Glomerular visceral epithelial cell (primary cell): Measurements from ENCODE around the gene YES1.
"Not testable (repeated sequence)": the region's sequence is repeated elsewhere in the genome, so short reads cannot be mapped to it uniquely, and the experiment has no call there.

ENCODE experiments used
- DNase-seq: peaks from one replicate; pipeline ENCODE4 v3.0.0-alpha.2; 2016; ENCODE audit errors: extremely low spot score

YES1 gene

DNA sequence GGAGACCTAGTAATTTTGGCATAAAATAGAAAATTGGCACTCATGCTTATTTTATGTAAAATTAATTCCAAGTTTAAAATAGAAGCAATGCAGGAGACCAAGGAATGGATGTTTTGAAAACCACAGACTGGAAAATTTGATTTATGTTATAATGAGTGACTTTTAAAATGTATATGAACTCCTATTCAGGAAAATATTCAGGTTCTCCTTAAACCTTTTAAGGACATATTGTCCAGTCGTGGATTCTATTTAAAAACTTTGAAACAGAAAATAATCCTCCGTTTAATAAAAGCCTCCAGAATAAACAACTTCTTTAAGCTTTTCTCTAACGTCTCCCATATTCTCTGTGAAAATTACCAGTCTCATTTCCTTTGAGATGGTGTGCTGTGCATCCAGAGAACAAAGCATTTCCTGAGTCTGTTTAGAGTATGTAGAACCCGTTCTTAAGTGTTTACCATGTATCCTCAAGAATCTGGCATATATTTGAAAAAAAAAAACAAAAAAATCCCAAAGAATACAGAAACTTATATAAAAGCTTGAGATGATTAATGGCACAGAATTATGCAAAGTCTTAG is 8.6 kb upstream of the YES1 start:
- no peak for DNase-seq

DNA sequence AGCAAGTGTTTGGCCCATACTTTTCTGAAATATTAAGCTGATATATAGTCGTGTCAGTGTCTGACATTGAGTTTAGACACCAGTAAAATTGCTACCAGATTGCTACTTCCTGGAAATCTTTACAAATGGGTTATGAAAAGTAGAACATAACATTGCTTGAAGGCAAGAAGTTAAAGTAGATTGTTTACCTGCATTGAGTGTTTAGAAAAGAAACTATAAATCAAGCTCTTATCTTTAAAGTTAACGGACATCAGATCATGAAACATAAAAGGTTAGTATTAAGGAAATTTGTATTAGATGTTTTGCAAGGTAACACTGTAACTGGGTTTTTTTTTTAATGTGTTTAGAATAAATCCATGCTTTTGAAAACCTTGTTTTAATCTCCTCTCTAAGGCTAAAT is 4.8 kb upstream of the YES1 start:
- no peak for DNase-seq

GRCh38 chr18:816088-816653 is 4.1 kb upstream of the YES1 start:
- no peak for DNase-seq

- no peak for DNase-seq
Observed at GRCh38 chr18:815353-815752, 3.3 kb upstream of the YES1 start.

DNA sequence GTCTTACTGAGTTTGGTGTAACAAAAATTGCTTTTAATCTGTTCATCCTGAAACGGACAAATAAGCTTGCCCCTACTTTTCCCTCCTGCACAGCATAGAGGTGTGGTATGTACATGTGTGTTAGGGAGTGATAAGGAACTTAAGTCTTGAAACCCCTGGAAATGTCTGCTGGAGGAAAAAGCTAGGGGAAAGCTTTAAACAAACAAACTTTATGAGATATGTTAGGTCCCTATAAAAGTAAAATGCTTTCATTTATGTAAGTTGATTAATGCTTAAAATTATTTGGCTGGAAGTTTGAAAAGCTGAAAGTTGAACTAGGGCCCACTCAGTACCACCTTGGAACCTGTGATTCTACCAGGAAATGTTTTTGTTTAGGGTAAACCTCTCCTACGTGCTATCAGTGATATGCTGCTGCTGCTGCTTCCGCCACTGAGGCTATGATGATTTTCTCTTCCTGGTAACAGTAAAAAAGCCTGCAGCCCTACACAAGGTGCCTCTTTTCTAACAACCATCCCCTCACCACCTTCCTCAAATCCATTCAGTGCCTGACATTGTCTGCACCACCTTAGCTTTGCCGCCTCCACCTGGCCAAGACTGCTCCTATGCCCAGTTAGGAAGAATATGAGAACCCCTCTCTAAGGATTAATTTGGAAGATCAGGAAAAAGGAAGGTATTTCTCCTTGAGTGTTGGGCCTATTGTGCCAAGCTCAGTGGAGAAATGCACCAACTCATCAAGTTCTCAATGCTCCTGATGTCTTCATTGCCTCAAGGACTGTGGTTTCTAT is 2.5 kb upstream of the YES1 start:
- no peak for DNase-seq

DNA sequence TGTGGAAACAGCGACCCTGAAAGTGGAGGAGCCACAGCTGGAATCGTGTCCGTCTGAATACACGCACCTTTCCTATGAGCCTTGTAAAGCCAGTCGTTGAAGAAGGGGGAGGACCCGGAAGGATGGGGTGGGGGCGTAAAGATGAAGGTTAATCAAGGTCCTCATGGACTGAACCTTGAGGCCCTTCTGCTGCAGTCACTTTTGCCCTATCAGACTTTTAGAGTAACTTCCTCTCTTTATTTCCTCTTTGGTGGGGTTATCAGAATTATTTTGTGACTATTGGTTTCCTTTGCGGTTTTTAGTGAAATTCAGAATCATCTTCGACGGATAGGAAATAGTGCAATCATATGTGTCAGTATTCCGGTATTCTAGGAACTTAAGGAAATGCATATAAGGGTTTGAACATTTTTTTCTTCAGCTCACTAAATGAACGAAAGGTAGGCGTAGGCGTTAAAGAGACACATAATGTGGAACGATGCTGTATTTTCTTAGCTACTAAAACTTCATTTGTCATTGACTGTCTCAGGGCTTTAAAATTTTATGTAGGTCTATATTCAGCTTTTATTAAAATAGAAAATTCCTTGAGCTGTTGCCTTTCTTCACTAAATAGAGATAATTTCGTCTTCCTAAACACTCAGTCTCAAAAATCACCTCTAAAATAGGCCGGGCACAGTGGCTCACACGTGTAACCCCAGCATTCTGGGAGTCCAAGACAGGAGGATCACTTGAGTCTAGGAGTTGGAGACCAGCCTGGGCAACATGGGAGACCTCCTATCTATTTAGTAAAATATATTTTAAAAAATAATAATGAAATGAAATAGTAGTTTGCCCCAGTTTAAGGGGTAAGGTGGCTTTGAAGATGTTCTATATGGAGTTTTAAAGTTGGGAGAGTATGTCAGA is 1.4 kb upstream of the YES1 start:
- no peak for DNase-seq

DNA sequence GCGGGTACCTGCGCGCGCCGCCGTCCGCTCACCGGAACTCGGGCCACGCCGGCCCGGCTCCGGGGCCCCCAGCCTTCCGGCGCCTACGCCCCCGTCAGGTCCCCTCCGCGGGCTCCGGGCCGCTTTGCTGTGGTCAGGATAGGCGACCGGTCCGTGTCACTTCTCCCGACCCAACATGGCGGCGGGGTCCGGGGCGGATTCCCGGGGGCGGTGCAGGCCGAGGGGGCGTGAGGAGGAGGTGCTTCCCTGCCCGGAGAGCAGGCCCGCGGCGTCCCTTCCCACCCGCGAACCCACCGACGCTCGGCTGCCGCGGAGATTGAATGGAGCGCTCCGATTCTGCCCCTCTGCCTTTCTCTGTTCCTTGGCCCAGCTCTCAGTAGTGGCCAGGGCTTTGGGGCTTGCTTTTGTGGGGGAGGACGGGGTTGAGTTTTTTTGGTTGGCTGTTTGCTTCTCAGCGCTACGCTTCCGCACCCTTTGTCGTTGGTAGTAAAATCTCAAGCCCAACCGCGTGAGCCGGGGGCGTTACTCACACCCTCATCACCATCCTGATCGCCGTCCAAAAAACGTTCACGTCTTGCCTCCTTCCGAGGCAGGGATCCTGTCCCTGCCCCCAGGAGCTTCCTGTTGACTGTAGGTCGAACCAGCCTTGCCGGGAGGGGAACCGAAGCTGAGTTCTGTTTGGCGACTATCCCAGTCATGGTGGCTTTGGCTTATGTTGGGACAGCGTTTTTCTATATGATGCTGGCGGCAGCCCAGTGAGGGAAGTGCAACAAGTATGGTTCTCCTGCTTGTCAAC is 532 bp upstream of the YES1 start:
- peak; percentile 81 for DNase-seq

- peak; percentile 17 for DNase-seq
Observed at GRCh38 chr18:811182-811891, 705 bp downstream of the YES1 start.

- peak; percentile 27 for DNase-seq
Observed at GRCh38 chr18:809985-810642, 1.9 kb downstream of the YES1 start.

GRCh38 chr18:809228-809627 is 2.8 kb downstream of the YES1 start:
- DNase-seq = not testable (repeated sequence)

DNA sequence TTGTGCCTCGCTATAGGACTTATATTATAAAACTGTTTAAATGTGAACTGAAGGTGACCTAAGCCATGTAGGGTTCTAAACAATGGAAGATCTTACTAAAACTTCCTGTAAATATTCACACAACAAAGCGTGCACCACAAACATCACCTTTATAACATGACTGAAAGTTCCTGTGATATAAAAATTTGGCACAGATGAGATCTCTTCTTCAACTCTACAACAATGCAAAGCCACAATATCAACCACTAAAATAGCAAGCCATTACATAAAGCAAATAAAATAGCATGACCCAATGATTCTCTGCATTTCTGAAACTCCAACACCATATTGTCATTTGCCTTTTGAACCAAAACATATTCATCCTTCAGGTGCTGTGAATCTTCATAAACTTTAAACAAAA is 3.5 kb downstream of the YES1 start:
- DNase-seq = no peak

- no peak for DNase-seq
Observed at GRCh38 chr18:808086-808485, 4.0 kb downstream of the YES1 start.

DNA sequence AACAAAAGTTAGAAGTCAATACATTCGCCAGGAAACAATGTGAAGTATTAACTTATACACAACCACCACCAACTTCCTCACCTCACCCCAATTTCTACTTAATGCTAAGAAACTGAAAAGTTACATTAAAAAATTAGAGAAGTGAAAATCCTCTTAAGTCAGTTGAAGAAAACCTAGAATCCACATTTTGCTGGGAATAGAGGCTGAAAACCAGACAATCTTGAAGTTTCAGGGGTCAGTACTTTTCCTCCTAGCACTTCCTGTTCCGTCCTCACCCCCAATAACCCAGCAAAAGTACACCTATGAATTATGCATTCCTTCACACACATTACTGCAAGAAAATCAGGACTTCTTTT is 6.3 kb downstream of the YES1 start:
- no peak for DNase-seq

DNA sequence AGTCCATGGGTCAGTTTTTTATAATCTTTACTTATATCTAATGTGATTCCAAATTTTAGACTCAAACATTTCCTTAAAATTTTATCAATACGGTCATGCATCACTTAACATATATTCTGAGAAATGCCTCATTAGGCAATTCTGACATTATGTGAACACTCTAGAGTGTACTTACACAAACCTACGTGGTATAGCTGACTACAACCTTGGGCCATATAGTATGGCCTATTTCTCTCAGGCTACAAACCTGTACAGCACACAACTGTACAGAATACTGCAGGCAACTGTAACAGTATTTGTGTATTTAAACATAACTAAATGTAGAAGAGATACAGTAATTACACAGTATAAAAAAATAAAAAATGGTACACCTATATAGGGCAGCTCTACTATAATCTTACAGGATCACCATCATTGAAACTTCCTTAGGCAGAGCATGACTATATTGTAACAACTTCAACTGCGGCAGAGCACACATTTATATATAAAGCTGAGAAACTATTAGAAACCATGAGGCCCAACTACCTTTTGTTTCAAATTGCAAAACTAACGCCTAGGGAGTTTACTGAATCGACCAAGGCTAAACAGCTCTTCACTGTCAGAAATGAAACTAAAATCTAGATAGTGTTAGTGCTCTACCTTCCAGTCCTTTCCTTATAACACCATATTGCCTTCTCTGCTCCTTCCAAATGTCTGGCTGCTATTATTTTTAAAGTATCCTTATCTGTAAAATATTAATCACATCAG is 6.9 kb downstream of the YES1 start:
- DNase-seq = no peak

DNA sequence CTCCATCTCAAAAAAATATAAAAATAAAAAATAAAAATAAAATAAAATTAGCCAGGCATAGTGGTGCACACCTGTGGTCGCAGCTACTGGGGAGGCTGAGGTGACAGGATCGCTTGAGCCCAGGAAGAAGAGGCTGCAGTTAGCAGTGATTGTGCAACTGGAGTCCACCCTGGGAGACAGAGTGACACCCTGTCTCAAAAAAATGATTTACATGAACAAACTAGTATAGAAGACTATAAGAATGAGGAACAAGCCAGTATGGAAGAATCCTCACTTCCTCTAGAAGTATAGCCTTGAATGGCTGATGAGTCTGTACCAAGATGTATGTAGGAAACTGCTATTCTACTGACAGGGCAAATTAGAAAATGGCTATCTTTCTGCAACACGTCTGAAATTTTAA is 10.9 kb downstream of the YES1 start:
- DNase-seq = no peak

- no peak for DNase-seq
Observed at GRCh38 chr18:799943-800342, 12.1 kb downstream of the YES1 start.

DNA sequence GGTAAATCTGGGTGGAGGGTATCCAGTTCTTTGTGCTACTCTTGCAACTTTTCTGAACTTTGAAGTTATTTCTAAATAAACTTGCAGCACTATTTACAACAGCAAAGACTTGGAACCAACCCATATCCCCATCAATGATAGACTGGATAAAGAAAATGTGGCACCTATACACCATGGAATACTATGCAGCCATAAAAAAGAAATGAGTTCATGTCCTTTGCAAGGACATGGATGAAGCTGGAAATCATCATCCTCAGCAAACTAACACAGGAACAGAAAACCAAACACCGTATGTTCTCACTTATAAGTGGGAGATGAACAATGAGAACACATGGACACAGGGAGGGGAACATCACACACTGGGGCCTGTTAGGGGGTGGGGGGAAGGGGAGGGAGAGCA is 16.7 kb downstream of the YES1 start:
- not testable (repeated sequence) for DNase-seq

GRCh38 chr18:789397-789796 is 22.6 kb downstream of the YES1 start:
- DNase-seq = no peak

DNA sequence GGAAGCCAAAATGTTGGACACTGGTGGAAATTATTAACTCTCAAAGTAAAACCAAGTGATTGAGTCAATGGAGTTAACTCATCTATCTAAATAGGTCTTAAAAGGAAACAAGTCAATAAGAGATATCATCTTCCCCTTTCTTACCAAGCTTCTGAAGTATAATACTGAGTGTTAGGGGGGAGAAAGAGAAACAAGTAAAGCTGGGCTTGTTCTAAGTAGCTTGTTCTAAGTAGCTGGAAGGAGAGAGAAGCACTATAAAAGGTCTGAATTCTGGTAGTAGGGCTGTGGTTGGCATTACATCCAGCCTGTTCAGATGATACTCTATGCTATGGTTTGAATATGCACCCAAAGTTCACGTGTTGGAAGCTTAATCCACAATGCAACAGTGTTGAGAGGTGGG is 26.8 kb downstream of the YES1 start:
- DNase-seq = no peak
